GM12892 (cell line): ENCODE measurements around the gene SCARB2.

Source experiments
- POLR2A ChIP-seq: IDR thresholded peaks from 2 replicates; pipeline ENCODE4 v1.6.1; 2011; ENCODE audit warnings: low read depth, low read length, control low read depth
- POLR2AphosphoS5 ChIP-seq: IDR thresholded peaks from 2 replicates; pipeline ENCODE4 v1.6.1; 2011; ENCODE audit warnings: low read depth, low read length, control low read depth

- TF ChIP-seq POLR2A (no peak), POLR2AphosphoS5 (no peak)
These were observed 93.4 kb downstream of the SCARB2 start for GRCh38 chr4:76120199-76120598.
